K562 (cell line): ENCODE results near the gene FGD1.

Source experiments
- ELF1 ChIP-seq: fragments of 200-800 bp; sonication (Bioruptor generic); IDR thresholded peaks from 2 replicates; pipeline ENCODE4 v1.6.1; 2016; ENCODE audit warnings: missing genetic modification characterization, missing compliant biosample characterization
- HDAC6 ChIP-seq: IDR thresholded peaks from 2 replicates; pipeline ENCODE4 v1.6.1; 2012; ENCODE audit warnings: low read depth, mild to moderate bottlenecking, control low read depth, inconsistent platforms, low read length, moderate library complexity
- MTF1 ChIP-seq: fragments of 250-450 bp; sonication (Bioruptor Pico); IDR thresholded peaks from 2 replicates; pipeline ENCODE4 v1.9.0; 2021; ENCODE audit warnings: moderate library complexity, mild to moderate bottlenecking, inconsistent platforms, borderline replicate concordance
- POLR2A ChIP-seq: fragments of 450-650 bp; conservative IDR thresholded peaks from 2 replicates; pipeline ENCODE4 v1.6.1; 2016
- POLR2G ChIP-seq: fragments of 200-400 bp; formaldehyde crosslinking; IDR thresholded peaks from 2 replicates; pipeline ENCODE4 v1.6.1; 2017; ENCODE audit warnings: low read depth, mild to moderate bottlenecking, antibody characterized with exemption, low read length, moderate library complexity
- PTTG1 ChIP-seq: fragments of 450-650 bp; IDR thresholded peaks from 2 replicates; pipeline ENCODE4 v1.6.1; 2016; ENCODE audit warnings: low read depth, mild to moderate bottlenecking, missing genetic modification characterization, missing compliant biosample characterization
- SAP30 ChIP-seq: fragments of 200-600 bp; sonication (generic); IDR thresholded peaks from 2 replicates; pipeline ENCODE4 v1.6.1; 2012; ENCODE audit warnings: borderline replicate concordance, low read depth, mild to moderate bottlenecking, moderate library complexity, low read length, control low read depth, inconsistent platforms; ENCODE audit not compliant: insufficient read depth, poor library complexity, severe bottlenecking
- TAF1 ChIP-seq: IDR thresholded peaks from 2 replicates; pipeline ENCODE4 v1.6.1; 2011; ENCODE audit warnings: mild to moderate bottlenecking, low read length, moderate library complexity; ENCODE audit not compliant: insufficient read depth, control insufficient read depth, severe bottlenecking; ENCODE audit errors: extremely low read depth
- ZFX ChIP-seq: sonication (generic); formaldehyde crosslinking; IDR thresholded peaks from 2 replicates; pipeline ENCODE4 v1.8.0; 2022; ENCODE audit warnings: mild to moderate bottlenecking, missing genetic modification reagents, moderate library complexity
- TF ChIP-seq, protein P1 (sequence below): IDR thresholded peaks from 2 replicates; pipeline ENCODE4 v1.6.1; 2011; ENCODE audit not compliant: insufficient read length; ENCODE audit errors: extremely low read depth
- TF ChIP-seq, protein P2 (sequence below), 3 experiments: IDR thresholded peaks in 2 of 3; conservative IDR thresholded peaks in 1 of 3; 2 replicates each; pipeline ENCODE4 v1.5.1; 2011 to 2012; ENCODE audit warnings: low read length in 3 of 3, mild to moderate bottlenecking in 3 of 3, control low read depth in 2 of 3, improper control_type of control experiment in 1 of 3, inconsistent platforms in 1 of 3, low read depth in 1 of 3, mixed read lengths in 1 of 3, moderate library complexity in 1 of 3; ENCODE audit not compliant: insufficient read depth in 2 of 3
- TF ChIP-seq, protein P3 (sequence below): fragments of 250-450 bp; sonication (Bioruptor Pico); IDR thresholded peaks from 2 replicates; pipeline ENCODE4 v1.8.0; 2021; ENCODE audit warnings: mild to moderate bottlenecking, moderate library complexity

GRCh38 chrX:54492340-54492739 lies 3.7 kb downstream of the FGD1 start:
- TF ChIP-seq MTF1 (no peak), ZFX (no peak), POLR2G (no peak), ELF1 (tag) (no peak), SAP30 (no peak), PTTG1 (tag) (no peak), TAF1 (no peak), POLR2A (no peak), HDAC6 (no peak)
- TF ChIP-seq, protein P1, sequence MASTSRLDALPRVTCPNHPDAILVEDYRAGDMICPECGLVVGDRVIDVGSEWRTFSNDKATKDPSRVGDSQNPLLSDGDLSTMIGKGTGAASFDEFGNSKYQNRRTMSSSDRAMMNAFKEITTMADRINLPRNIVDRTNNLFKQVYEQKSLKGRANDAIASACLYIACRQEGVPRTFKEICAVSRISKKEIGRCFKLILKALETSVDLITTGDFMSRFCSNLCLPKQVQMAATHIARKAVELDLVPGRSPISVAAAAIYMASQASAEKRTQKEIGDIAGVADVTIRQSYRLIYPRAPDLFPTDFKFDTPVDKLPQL, result no peak
- TF ChIP-seq, protein P2, sequence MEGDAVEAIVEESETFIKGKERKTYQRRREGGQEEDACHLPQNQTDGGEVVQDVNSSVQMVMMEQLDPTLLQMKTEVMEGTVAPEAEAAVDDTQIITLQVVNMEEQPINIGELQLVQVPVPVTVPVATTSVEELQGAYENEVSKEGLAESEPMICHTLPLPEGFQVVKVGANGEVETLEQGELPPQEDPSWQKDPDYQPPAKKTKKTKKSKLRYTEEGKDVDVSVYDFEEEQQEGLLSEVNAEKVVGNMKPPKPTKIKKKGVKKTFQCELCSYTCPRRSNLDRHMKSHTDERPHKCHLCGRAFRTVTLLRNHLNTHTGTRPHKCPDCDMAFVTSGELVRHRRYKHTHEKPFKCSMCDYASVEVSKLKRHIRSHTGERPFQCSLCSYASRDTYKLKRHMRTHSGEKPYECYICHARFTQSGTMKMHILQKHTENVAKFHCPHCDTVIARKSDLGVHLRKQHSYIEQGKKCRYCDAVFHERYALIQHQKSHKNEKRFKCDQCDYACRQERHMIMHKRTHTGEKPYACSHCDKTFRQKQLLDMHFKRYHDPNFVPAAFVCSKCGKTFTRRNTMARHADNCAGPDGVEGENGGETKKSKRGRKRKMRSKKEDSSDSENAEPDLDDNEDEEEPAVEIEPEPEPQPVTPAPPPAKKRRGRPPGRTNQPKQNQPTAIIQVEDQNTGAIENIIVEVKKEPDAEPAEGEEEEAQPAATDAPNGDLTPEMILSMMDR (IDR thresholded peaks at IDR 0.05 in 2 of 3, conservative IDR thresholded peaks at IDR 0.05 in 1 of 3; ENCODE audit: insufficient read depth in 2 of 3, low read depth in 1 of 3, low read length in 3 of 3), result no peak
- TF ChIP-seq, protein P3, sequence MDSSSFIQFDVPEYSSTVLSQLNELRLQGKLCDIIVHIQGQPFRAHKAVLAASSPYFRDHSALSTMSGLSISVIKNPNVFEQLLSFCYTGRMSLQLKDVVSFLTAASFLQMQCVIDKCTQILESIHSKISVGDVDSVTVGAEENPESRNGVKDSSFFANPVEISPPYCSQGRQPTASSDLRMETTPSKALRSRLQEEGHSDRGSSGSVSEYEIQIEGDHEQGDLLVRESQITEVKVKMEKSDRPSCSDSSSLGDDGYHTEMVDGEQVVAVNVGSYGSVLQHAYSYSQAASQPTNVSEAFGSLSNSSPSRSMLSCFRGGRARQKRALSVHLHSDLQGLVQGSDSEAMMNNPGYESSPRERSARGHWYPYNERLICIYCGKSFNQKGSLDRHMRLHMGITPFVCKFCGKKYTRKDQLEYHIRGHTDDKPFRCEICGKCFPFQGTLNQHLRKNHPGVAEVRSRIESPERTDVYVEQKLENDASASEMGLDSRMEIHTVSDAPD (CRISPR knock-in tag), result no peak
